Panc1 (cell line): ENCODE data around the gene SCARF2. TPM values are rescaled to one million over a fixed set of nuclear protein-coding genes. Genes with fewer than 3 reads are reported as not detected.
"Not testable (repeated sequence)": the region's sequence is repeated elsewhere in the genome, so short reads cannot be mapped to it uniquely, and the experiment has no call there.

Source experiments
- ATAC-seq: fragments of 200-7000 bp; cut with Tn5 transposase; 2 replicates; pipeline ENCODE4 v1.9.1; 2020; ENCODE audit warnings: mild to moderate bottlenecking, moderate library complexity
- BruUV-seq: library from RNA; stranded (reverse); fragments of 400-500 nt; replicated peaks from 2 replicates; lab custom pipeline; 2021; lab: Mats Ljungman, UMichigan
- CTCF ChIA-PET: fragments of 300-600 bp; sonication (Branson Sonifier 250); formaldehyde crosslinking; loops from one replicate; lab custom pipeline; 2022; ENCODE audit warnings: antibody characterized with exemption; lab: Charles Lee
- POLR2A ChIA-PET: fragments of 300-600 bp; sonication (Branson Sonifier 250); formaldehyde crosslinking; loops from one replicate; lab custom pipeline; 2022; ENCODE audit warnings: antibody characterized with exemption; lab: Charles Lee
- DNase-seq: peaks from one replicate; pipeline ENCODE4 v3.0.0-alpha.2; 2010; ENCODE audit warnings: low read depth, low spot score
- H3K27ac ChIP-seq: 2 replicates; pipeline ENCODE4 v1.5.1; 2011; ENCODE audit warnings: mild to moderate bottlenecking, low read length, inconsistent platforms
- H3K27me3 ChIP-seq: fragments of 200-500 bp; sonication (Bioruptor generic); 2 replicates; pipeline ENCODE4 v1.6.0; 2014; ENCODE audit warnings: low read length, inconsistent platforms; ENCODE audit not compliant: control insufficient read depth, insufficient read depth
- H3K36me3 ChIP-seq: fragments of 200-500 bp; sonication (Bioruptor generic); 2 replicates; pipeline ENCODE4 v1.5.1; 2014; ENCODE audit warnings: inconsistent platforms, mild to moderate bottlenecking, low read length, moderate library complexity; ENCODE audit not compliant: control insufficient read depth, insufficient read depth
- H3K4me1 ChIP-seq: 2 replicates; pipeline ENCODE4 v1.5.1; 2011; ENCODE audit warnings: inconsistent platforms, mild to moderate bottlenecking, low read length, moderate library complexity; ENCODE audit not compliant: control insufficient read depth, insufficient read depth
- H3K4me3 ChIP-seq, 2 experiments: 2 replicates each; pipeline ENCODE4 v1.5.1; 2011 to 2012; ENCODE audit warnings: low read depth in 2 of 2, low read length in 2 of 2, mild to moderate bottlenecking in 2 of 2, inconsistent platforms in 1 of 2, moderate library complexity in 1 of 2
- H3K9me3 ChIP-seq: fragments of 200-500 bp; sonication (Bioruptor generic); 2 replicates; pipeline ENCODE4 v1.5.1; 2014; ENCODE audit warnings: low read depth, mild to moderate bottlenecking, inconsistent platforms, low read length, moderate library complexity; ENCODE audit not compliant: control insufficient read depth, insufficient read depth
- CTCF ChIP-seq: fragments of 450-650 bp; IDR thresholded peaks from 2 replicates; pipeline ENCODE4 v1.5.1; 2017; ENCODE audit warnings: mild to moderate bottlenecking
- POLR2AphosphoS5 ChIP-seq: IDR thresholded peaks from 2 replicates; pipeline ENCODE4 v1.6.1; 2012; ENCODE audit warnings: mild to moderate bottlenecking, low read depth, low read length, moderate library complexity
- SIN3A ChIP-seq: IDR thresholded peaks from 2 replicates; pipeline ENCODE4 v1.6.1; 2012; ENCODE audit warnings: low read depth, mild to moderate bottlenecking, low read length, moderate library complexity, borderline replicate concordance; ENCODE audit not compliant: insufficient read depth
- TCF7L2 ChIP-seq: IDR thresholded peaks from 2 replicates; pipeline ENCODE4 v1.6.1; 2011; ENCODE audit warnings: mild to moderate bottlenecking, low read depth, low read length, inconsistent platforms
- in situ Hi-C: cut with HindIII; loops from 2 replicates; pipeline ENCODE4 v1.10.0; 2016; ENCODE audit warnings: low sequenced_read_pairs, low pct_unique_long_range_greater_than_20kb
- intact Hi-C: fragments of 100-400 bp; cut with micrococcal nuclease; formaldehyde crosslinking; loops from one replicate; pipeline ENCODE4 v1.10.0; 2022; ENCODE audit not compliant: unreplicated experiment
- total RNA-seq: library from RNA; stranded (reverse); gene quantifications from one replicate; pipeline ENCODE4 v1.2.1, GENCODE V29; 2021; ENCODE audit not compliant: unreplicated experiment
- TF ChIP-seq, protein P1 (sequence below), 2 experiments: IDR thresholded peaks; 2 replicates each; pipeline ENCODE4 v1.6.1; 2011 to 2012; ENCODE audit warnings: low read depth in 2 of 2, control low read depth in 1 of 2, low read length in 1 of 2, mild to moderate bottlenecking in 1 of 2, moderate library complexity in 1 of 2; ENCODE audit not compliant: insufficient read depth in 1 of 2

SCARF2 gene
- total RNA-seq, 1 experiment from 2014 or later = 3.2 TPM

GRCh38 chr22:20419664-20419951 is 18.0 kb downstream of the SCARF2 start:
- Histone ChIP-seq H3K27ac (no peak overlapping the region), H3K4me3 (no peak overlapping the region), H3K27me3 (no peaks in the 10 kb centered on the region), H3K9me3 (no peaks in the 10 kb centered on the region), H3K4me1 (no peaks in the 10 kb centered on the region; the same call in 1 of the 2 replicates), H3K36me3 (no peaks in the 10 kb centered on the region)
- CTCF ChIA-PET = no interaction called here
- intact Hi-C loops = no loop called here
- ATAC-seq = no peak
- in situ Hi-C loops = no loop called here
- no peak for DNase-seq
- no peak for TF ChIP-seq CTCF
- no peak for TF ChIP-seq SIN3A
- no peak for TF ChIP-seq POLR2AphosphoS5
- TF ChIP-seq, protein P1, sequence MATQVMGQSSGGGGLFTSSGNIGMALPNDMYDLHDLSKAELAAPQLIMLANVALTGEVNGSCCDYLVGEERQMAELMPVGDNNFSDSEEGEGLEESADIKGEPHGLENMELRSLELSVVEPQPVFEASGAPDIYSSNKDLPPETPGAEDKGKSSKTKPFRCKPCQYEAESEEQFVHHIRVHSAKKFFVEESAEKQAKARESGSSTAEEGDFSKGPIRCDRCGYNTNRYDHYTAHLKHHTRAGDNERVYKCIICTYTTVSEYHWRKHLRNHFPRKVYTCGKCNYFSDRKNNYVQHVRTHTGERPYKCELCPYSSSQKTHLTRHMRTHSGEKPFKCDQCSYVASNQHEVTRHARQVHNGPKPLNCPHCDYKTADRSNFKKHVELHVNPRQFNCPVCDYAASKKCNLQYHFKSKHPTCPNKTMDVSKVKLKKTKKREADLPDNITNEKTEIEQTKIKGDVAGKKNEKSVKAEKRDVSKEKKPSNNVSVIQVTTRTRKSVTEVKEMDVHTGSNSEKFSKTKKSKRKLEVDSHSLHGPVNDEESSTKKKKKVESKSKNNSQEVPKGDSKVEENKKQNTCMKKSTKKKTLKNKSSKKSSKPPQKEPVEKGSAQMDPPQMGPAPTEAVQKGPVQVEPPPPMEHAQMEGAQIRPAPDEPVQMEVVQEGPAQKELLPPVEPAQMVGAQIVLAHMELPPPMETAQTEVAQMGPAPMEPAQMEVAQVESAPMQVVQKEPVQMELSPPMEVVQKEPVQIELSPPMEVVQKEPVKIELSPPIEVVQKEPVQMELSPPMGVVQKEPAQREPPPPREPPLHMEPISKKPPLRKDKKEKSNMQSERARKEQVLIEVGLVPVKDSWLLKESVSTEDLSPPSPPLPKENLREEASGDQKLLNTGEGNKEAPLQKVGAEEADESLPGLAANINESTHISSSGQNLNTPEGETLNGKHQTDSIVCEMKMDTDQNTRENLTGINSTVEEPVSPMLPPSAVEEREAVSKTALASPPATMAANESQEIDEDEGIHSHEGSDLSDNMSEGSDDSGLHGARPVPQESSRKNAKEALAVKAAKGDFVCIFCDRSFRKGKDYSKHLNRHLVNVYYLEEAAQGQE (IDR thresholded peaks at IDR 0.05; ENCODE audit: insufficient read depth in 1 of 2, low read depth in 2 of 2, low read length in 1 of 2) = no peak
- TF ChIP-seq TCF7L2 = no peak
- no TSS peak for BruUV-seq
- POLR2A ChIA-PET = no interaction called here

DNA sequence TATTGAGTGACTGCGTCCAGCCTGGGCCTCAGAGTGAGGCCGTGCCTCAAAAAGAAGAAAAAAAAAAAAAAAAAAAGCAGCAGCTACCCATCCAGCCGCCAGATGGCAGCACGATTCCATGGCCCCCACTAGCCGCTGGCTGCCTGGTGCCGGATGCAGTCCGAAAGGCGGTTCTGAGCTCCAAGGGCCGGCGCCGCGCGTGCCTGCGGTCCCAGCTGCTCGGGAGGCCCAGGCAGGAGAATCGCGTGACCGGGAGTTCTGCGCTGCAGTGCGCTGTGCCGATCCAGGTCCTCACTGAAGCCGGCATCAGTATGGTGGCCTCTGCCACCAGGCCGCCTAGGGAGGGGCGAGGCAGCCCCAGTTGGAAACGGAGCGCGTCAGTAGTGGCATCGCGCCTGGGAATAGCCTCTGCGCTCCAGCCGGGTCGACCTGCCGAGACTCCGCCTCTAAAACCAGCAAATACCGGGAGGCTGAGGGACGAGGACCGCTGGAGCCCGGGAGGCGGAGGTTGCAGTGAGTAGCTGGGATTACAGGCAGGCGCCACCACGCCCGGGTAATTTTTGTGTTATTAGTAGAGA is 19.3 kb downstream of the SCARF2 start:
- Histone ChIP-seq H3K36me3 (no peaks in the 10 kb centered on the region), H3K4me1 (no peaks in the 10 kb centered on the region), H3K9me3 (no peaks in the 10 kb centered on the region), H3K27me3 (no peaks in the 10 kb centered on the region), H3K4me3 (peak overlapping the region; percentile 45 to 59), H3K27ac (peak overlapping the region; percentile 54; the same call in 1 of the 2 replicates)
- no TSS peak for BruUV-seq
- DNase-seq = peak; percentile 41
- ChIA-PET POLR2A (no interaction called here), CTCF (interaction anchor here (0.6 to 1.9 kb wide), 19 partner anchors 10 to 1524 kb away, joined by 3 to 20 read pairs (median 6); partner anchors contain the start of gene DGCR6L)
- TF ChIP-seq TCF7L2 (no peak), POLR2AphosphoS5 (no peak), SIN3A (no peak), CTCF (peak; percentile 88)
- TF ChIP-seq, protein P1 (IDR thresholded peaks at IDR 0.05; ENCODE audit: insufficient read depth in 1 of 2, low read depth in 2 of 2, low read length in 1 of 2) = no peak
- in situ Hi-C loops = no loop called here
- peak; percentile 92 for ATAC-seq
- intact Hi-C loops = no loop called here

DNA sequence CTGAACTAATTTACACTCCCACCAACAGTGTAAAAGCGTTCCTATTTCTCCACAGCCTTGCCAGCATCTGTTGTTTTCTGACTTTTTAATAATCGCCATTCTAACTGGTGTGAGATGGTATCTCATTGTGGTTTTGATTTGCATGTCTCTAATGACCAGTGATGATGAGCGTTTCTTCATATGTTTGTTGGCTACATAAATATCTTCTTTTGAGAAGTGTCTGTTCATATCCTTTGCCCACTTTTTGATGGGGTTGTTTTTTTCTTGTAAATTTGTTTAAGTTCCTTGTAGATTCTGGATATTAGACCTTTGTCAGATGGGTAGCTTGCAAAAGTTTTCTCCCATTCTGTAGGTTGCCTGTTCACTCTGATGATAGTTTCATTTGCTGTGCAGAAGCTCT is 21.9 kb downstream of the SCARF2 start:
- H3K9me3 ChIP-seq, POLR2A ChIA-PET, H3K27me3 ChIP-seq, in situ Hi-C loops, CTCF ChIA-PET, H3K4me3 ChIP-seq, DNase-seq, ATAC-seq, H3K36me3 ChIP-seq, BruUV-seq, H3K27ac ChIP-seq, H3K4me1 ChIP-seq: not testable (repeated sequence)
- intact Hi-C loops = loop anchor here (1.0 kb wide), 1 partner anchor 41 kb away; no protein-coding TSS in a partner anchor
